ENCODE data around the gene NUP88.

NUP88 gene

DNA sequence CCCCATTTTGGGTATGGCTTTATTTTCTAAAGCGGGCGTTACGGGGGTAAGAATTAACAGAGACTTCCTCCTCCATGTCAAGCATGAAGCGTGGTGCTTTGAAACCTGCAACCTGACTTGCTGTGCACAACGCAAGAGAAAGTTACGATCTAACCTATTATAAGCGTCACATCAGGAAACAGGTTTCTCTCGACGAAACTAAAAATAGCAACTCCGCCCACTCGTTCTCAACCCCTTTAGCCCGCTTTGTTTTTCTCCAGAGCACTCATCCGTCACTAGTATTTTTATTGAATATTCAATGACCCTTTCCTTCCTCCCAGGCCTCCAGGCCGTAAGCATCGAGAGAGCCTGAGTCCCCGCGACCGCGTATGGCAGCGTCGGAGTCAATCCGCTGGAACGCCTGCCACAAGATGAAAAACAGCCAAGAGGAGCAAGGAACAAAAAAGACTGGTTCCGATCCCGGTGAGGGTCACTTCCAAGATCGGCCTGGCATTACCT, 555 bp downstream of the NUP88 start:
- no peak for FAIRE-seq

DNA sequence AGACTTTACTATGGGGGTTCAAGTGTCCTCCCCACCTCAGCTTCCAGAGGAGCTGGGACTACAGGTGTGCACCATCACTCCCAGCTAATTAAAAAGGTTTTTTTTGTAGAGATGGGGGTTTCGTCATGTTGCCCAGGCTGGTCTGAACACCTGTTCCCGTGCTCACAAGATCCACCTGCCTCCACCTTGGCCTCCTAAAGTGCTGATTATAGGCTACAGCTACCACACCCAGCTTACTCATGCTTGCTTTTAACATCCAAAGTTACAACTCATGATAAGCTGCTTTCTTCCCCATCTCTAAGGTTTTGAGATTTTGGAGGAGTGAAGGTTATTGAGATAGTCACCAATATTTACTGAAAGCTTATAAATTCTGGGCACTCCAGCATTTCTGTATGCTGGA, 2.6 kb downstream of the NUP88 start:
- no peak for FAIRE-seq

DNA sequence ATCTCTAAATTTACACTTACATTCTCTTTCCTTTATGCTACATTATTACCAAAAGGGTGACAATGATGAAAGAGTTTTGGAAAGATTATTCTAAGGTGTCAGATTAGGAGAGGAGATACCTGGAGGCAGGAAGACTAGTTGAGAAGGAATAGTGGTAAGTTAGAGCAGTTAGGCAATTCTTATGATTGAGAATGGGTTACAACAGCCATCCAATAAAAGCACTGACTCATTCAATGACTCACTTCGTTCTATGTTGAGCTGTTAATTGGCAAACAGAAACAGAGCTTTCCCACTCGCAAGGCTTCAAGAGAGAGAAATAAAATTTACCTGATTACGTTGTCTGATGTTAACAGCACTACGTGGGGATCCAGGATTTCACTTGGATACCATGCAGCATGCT, 5.8 kb downstream of the NUP88 start:
- no peak for FAIRE-seq

DNA sequence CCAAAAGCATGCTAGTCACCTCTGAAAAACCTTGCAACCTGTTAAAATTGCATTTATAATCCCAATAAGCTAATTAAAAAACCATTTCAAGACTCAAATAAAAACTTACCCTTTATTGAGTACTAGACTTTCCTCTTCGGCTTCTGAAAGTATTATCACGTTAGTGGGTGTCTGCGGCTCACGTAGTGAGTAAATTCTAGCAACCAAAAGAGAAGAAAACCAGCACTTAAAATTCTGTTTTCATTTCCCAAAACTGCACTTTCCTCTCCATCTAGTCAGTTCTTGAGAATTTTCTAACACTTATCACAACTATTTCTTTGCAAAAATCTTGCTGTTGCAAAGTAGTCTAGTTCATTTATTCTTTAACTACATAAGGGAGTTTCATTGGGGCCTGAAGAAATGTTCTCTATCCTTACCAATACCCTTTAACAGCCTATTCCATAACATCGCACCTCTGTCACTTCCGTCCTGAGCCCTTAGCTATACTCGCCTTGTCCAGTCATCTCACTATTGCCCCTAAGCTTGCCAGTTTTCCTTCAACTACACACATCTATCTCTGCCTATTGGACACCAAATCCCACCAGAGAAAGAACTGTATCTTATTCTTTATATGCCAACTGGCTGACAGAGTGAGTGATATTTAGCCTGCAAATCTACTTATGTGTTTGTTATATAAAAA, 8.7 kb downstream of the NUP88 start:
- no peak for FAIRE-seq

DNA sequence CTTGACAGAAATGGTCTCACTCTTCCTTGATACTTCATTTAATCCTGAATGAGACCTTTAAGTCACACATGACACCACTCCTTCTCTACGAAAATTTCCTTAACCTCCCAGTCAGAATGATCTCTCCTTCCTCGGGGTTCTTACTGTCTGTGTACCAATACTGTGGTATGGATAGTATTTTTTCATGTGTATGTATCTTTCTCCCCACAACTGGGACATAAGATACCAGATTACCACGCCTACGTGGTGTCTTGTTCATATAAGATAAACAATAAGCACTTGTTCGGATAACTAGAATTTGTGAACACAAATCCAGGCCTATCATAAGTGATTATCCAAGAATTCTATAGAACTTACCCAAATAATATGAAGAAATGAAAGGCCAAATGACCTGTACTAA, 11.3 kb downstream of the NUP88 start:
- no peak for FAIRE-seq

DNA sequence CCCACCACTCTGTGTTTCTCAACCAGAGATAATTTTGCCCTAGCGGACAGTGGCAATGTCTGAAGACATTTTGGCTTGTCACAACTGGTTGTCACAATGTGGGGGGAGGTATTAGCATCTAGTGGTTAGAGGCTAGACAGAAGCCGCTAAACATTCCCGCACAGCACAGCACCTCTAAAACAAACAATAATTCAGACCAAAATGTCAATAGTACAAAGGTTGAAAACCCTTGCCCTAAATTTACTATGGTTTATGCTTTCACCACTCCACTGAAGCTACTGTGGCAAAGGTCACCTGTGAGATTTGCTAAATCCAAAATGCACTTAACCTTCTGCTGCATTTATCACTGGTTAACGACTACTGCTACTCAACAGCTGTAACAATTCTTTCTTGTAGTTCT, 14.1 kb downstream of the NUP88 start:
- FAIRE-seq = no peak

DNA sequence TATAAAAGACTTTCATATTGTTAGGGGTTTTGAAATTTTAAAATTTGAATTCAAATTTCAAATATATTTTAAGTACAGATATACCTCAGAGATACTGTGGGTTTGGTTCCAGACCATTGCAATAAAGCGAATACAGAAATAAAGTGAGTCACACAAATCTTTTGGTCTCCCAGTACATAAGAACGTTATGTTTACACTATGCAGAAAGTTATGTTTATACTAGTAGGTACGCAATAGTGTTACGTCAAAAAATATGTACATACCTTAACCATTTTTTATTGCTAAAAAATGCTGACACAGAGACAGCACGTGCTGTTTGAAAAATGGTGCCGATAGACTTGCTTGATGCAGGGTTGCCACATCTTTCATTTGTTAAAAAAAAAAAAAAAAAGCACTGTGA, 19.7 kb downstream of the NUP88 start:
- no peak for FAIRE-seq

DNA sequence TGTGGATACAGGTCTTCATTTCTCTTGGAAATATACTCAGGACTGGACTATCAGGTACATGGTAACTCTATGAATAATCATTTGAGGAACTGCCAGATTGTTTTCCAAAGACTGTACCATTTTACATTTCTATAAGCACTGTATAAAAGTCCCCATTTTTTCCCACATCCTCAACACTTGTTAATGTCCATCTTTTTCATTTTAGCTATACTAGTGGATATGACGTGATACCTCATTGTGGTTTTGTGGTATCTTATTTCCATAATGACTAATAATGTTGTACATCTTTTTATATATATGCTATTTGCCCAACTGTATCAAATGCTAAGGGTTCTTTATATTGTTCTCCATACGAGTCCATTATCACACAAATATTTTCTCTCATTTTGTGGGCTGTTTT, 22.9 kb downstream of the NUP88 start:
- no peak for FAIRE-seq

DNA sequence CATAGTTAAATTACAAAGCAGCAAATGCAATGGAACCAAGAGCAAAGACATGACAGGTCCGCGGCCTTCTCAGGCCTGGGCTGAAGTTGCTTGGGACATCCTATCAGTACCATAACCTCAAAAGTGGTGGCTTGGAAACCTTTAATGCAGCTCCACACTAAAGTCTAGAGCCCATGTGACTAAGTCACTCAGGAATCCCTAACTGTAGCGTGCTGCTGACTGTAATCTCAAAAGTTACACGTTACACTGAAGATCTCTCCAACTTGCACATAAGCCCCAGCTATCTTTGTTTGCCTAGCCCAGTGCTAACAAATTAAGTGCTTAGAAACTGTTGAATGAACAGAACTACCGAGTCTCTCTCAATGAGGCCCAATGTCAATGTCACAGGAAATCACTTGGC, 27.8 kb downstream of the NUP88 start:
- no peak for FAIRE-seq

DNA sequence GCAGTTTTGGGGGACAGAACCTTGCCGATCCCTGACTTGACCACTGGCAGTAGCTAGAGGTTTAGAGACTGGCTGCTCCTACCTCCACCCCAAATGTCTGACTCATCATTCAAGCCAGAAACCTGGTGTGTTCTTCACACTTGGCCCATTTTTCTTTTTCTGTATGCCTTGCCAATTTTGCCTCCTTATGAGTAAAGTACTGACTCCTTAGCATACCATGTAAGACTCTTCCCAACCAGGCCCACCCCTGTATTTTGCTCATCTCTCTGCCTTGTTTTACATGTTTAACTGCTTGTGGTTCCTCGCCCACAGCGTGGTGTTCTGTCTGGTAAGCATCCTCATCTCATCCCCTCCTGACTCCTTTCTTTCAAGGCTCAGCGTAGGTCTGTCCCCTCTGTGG, 37.9 kb downstream of the NUP88 start:
- no peak for FAIRE-seq

DNA sequence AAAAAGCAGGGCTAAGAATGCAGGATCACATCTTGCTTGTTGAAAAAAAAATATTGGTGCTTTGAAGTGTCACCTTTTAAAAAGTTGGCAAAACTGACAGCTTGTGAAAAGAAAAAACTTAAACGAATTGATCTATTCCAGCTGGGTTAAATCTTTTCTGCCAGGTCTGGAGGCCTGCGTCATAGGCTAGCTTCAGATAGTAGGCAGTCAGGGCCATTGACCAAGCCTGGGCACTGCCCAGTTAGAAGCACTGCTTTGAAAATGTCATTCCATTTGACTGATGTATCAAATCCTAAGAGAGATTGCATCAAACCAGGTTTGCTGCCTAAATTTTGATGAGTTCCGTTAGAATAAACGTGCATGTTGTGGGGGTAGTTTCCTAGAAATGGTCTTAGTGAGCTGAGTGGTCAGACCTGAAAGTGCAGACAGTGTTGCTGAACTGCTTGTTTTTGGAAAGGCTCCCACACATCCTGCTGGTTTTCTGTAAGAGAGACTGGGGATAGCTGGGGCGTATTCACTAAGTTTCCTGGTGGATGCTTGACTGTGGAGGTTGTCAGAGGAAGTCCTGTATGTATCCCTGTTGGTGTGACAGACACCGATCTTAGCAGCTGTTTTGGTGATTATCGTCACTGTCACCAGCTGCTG, 38.8 kb downstream of the NUP88 start:
- FAIRE-seq = no peak

DNA sequence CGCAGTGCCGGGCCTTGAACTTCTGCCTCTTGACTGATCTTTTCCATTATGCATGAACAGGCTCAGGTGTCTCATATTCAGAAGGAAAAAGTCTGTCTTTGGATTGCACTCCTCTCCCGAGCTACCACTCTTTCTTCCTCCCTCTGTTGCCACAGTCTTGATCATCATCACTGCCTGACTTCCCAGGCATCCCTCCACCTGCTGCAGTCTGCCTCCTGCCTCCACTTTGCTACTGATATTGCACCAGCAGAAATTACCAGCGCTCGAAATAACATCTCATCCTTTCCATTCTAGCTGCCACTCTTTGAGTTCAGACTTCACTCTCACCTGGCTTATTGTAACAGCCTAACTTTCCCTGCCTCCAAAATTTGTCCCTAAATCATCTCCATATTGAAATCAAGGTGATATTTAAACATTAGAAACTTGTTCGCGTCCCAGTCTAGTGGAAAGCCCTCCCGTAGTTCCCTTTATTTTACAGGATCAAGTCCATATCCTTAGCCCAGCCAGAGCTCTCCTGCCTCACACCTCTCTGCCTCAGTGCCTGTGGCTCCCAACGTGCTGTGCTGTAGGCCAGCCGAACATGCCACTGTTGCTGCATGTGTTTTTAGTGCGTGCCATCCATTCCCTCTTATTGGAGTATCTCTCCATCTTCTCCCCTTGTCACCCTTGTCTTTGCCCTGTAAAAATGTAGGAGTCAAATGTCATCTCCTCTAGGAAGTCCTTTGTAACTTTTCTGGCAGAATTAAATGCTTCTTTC, 39.9 kb downstream of the NUP88 start:
- FAIRE-seq = no peak

DNA sequence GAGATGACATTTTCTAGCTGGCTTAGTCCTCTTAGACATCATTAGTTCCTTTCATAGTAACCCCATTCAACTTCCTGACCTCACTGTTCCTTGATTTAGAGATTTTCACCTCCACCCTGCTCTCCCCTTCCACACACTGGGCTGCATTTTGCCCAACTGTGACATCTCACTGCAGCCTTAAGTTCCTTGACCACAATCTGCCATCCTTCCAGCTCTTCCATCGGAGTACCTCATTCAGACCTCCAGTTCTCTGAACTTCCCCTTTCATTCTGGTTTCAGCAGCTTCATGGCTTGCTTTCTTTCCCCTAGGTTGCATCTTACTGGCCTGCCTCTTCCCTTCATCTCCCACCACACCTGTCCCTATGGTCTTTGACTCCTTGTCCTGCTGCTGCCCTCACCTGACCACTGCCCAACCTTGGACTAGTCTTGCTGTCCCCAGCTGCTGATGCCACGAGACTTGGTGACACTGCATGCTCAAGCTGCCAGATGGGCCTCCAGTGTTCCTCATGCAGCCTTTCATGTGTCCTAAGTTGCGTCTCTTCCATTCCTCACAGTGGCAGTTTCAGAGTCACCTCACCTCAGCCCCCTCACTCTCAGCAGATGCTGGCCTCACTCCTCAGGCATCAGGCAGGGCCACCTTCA, 40.8 kb downstream of the NUP88 start:
- FAIRE-seq = no peak

DNA sequence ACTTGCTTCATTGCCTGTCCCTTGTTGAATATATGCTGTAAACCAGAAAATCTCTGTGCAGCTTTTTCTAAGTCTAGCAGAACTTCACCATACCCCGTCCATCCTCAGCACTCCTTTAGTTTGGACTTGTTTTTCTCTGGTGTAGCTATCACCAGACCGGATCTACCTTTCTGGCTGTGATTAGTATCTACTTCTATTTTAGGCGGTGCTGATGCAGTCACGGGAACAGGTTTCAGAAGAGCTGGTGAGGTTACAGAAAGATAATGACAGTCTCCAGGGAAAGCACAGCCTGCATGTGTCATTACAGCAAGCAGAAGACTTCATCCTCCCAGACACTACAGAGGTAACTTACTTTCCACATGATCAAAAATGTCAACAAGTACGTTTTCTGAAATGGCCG, 46.4 kb downstream of the NUP88 start:
- no peak for FAIRE-seq

DNA sequence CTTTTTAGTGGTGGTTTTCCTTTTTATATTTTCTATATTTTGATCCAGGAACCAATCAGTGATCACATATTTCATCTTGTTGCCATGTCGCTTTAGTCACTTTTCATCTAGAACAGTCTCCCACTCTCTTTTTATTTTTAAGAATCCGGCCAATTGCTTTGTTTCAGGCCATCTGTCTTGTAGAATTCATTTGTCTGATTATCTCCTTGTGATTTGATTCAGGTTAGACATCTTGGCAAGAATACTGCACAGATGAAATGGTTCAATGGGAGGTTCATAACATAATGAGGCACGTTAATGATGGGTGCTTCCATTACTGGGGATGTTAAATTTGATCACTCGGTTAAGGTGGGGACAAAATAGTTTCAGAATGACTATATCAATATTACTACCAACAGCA, 49.1 kb downstream of the NUP88 start:
- FAIRE-seq = no peak

DNA sequence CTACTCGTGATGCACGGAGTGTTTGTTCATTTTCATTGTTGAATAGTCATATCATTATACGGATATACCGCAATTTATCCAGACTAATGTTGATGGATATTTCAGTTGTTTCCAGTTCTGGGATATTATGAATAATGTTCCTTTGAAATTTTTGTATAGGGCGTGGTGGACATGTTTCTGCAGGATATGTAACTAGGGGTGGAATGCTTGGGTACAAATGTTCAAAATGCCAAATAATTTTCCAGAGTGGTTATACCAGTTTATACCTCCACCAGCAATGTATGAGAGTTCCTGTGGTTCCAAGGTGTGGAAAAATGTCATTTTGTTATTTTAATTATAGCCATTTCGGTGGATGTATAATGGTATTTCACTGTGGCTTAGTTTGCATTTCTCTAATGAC, 53.6 kb downstream of the NUP88 start:
- no peak for FAIRE-seq

DNA sequence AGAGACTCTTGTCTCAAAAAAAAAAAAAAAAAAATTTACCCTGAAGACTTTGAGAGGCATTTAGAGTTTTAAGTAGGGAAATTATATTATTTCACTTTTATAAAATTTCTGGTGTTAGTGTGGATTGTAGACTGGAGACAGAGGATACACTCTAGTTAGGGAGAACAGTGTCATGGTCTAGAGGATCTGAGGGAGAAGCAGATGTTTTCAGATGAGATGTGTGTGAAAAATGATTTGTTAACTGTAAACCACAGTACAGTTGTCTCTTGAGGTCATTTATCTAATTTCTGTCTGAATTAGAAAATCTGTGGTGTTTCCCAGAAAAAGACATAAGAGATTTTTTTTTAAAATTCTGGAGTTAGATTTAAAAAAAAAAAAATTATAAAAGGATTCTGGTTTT, 54.8 kb downstream of the NUP88 start:
- no peak for FAIRE-seq

DNA sequence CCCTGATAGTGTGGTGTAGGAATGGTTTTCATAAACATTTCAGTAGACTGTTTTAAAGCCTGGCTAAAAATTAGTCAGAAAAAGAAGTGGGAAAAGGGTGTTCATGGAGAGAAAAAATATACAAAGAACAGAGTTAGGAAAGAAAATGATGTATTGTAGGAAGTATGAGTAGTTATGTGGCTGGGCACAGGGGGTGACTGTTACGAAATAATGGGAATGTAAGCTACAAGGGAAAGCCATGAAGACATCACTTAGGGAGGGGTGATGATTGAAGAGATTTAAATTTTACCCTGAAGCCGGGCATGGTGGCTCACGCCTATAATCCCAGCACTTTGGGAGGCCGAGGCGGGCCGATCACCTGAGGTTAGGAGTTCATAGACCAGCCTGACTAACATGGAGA, 55.3 kb downstream of the NUP88 start:
- no peak for FAIRE-seq

DNA sequence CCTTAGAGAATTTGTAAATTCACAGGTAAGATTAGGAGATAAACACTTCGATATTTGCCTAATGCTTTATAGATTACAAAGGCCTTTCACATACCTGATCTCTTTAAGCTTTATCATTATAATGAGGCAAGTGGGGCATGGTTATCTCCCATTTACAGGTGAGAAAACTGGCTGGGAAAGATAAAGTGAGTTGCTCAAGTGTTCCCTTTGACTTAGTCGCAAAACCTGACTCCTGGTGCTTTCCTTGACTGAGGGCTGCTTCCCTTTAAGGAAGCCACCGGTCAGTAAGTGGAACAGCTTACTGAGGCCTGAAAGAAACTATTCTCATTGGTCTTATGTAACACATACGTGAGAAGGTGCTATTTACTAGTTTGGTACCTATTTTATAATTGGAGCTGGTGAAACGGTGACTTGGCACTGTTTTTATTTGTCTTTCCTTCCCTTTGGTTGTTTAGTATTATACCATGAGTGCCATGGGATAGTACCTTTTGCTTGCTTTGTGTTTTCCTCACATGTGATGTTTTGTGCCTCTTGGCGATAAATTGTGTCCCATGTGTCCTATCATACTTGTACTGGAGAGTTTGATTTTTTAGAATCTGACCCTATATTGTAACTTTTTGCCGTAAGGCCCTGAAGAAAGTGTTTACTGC, 57.2 kb downstream of the NUP88 start:
- no peak for FAIRE-seq

DNA sequence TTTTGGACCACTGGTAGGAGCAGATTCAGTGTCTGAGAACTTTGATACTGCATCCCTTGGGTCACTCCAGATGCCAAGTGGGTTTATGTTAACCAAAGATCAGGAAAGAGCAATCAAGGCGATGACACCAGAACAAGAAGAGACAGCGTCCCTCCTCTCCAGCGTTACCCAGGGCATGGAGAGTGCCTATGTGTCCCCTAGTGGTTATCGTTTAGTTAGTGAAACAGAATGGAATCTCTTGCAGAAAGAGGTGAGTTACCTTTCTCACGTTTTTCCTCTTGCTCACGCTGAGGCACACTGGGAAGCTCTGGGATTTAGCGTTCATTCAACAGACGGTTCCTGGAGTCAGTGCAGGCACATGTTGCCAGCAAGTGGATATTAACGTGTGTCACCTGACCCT, 58.0 kb downstream of the NUP88 start:
- FAIRE-seq = no peak

DNA sequence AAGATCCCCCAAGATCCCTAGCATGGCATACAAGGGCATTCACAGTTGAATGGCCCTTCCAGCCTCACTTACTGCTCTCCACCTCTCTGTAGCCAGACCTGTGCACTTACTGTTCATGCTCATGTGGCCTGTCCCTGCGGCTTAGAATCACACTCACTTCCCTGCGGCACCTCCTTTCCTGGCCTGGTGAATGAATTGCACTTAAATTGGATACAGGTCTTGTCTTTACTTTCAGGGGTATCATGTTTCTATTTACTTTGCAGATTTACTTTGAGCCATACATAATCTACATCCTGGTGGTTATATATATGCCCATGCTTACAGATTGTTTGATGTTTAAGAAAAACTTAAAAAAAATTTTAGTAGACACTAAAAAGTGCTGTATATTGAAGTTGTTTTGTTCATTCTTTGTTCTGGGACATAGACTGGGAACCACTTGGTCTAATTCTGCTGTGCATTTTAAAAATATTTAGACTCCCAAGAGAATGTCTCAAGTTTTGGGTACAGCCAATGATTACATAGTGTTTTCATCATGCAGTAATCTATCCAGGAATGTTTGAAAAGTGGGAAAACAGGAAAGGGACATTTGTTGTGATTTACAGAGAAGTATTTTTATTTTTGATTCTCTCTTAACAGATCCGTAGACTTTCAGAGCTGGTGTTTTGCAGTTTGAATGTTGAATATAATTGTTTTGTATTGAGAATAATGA, 63.9 kb downstream of the NUP88 start:
- FAIRE-seq = no peak

DNA sequence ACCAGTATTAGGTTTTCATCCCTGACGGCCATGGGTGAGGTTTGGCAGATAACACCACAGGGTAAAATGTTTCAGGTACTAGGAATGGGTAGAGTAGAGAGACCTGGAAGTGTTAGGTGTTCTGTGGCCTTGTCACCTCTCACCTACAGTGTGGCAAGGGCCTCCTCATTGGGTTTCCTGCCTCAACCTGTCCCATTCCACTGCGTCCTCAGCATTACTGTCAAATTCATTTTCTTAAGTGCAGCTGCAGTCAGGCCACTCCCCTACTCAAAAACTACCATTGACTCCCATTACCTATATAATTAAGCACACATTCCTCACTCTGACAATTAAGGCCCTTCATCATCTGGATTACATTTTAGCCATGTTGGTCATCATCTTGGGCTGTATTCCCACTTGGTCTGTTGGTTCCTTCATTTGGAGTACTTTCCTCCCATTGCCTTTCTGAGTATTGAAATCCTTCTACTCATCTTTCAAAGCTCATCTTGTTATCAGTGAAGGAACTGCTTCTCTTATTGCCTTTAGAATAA, 64.5 kb downstream of the NUP88 start:
- no peak for FAIRE-seq

All from TTC549 (cell line).